ENCODE measurements around the gene CROCC.

DNA sequence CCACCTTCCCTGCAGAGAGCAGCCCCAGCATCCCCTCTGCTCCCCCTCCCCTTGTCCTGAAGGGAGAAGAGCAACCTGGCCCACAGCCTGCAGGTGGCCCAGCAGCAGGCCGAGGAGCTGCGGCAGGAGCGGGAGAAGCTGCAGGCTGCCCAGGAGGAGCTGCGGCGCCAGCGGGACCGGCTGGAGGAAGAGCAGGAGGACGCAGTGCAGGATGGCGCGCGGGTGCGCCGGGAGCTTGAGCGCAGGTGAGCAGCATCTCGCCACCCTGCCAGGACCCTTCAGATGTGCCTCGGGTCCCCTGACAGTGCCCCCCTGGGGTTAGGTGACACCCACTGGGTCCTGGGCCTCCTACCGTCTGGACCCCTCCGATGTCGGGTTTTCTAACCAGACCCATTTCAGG, 22.3 kb downstream of the CROCC start:
- TF ChIP-seq, protein P1, sequence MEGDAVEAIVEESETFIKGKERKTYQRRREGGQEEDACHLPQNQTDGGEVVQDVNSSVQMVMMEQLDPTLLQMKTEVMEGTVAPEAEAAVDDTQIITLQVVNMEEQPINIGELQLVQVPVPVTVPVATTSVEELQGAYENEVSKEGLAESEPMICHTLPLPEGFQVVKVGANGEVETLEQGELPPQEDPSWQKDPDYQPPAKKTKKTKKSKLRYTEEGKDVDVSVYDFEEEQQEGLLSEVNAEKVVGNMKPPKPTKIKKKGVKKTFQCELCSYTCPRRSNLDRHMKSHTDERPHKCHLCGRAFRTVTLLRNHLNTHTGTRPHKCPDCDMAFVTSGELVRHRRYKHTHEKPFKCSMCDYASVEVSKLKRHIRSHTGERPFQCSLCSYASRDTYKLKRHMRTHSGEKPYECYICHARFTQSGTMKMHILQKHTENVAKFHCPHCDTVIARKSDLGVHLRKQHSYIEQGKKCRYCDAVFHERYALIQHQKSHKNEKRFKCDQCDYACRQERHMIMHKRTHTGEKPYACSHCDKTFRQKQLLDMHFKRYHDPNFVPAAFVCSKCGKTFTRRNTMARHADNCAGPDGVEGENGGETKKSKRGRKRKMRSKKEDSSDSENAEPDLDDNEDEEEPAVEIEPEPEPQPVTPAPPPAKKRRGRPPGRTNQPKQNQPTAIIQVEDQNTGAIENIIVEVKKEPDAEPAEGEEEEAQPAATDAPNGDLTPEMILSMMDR (IDR thresholded peaks at IDR 0.05): no peak
- TF ChIP-seq POLR2A (IDR thresholded peaks at IDR 0.05) (no peak), EP300 (IDR thresholded peaks at IDR 0.05) (no peak)
